Right ventricle myocardium superior (tissue), 1 donor: ENCODE data around the gene ARHGAP32. TPM values are rescaled to one million over a fixed set of nuclear protein-coding genes. Genes with fewer than 3 reads are reported as not detected.
"Not testable (repeated sequence)": the region's sequence is repeated elsewhere in the genome, so short reads cannot be mapped to it uniquely, and the experiment has no call there.

Experiments used
- ATAC-seq: fragments of 200-7000 bp; cut with Tn5 transposase; one replicate; pipeline ENCODE4 v1.9.1; 2020; ENCODE audit warnings: mild to moderate bottlenecking; ENCODE audit not compliant: poor library complexity
- DNase-seq: peaks from one replicate; pipeline ENCODE4 v3.0.0-alpha.2; 2020
- intact Hi-C: fragments of 100-400 bp; cut with DNase I; formaldehyde crosslinking; loops from one replicate; pipeline ENCODE4 v1.11.2; 2022
- total RNA-seq: library from RNA; stranded (reverse); fragmentation: NEBNext Ultra II Directional; extraction: Animal tissue kit (Norgen Biotek cat#: 25700); gene quantifications from one replicate; pipeline ENCODE4 v1.2.1, GENCODE V29; 2021
- donor health status: DM: no; HTN: yes; CAD: no; lungs with severe emphysema.

ARHGAP32 gene
- total RNA-seq, 1 donor from 2014 or later: 5.7 TPM

DNA sequence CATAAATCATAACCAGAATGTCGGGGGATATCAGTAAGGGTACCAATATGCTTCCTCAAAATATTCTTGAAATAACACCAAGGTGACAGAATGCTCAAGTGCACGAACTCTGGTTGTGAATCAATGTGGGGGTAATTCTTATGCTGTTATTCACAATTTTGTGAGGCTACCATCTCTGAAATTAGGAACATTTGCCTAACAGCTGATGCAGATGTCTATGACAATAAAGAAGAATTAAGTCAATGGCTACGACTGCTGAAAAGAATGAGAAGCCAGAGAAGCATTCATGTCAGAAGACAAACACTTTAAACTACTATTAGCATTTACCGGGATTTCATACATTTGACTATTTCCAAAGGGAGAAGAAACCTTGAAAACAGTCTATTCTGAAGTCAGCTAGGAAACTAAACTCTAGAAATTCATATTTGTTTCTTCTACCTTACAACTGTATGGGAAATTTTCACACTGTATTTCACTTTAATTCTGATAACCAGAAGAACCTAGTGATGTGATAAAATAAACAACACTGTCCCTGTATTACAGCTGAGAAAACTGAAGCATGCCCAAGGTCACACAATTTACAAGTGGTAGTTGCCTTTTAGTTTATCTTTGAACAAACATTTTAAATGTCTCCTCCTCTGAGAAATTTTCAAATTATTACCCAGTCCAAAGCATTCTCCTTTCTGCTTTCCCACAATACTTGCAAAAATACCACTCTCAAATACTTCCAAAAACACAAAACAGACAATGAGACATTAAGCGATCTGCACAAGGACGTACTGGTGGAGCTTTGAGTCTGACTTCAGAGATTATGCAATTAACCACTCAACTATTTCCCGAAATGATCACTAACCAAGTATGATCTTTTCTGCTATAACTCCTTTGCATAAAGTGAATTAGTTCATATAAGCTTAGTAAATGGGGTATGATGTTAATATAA, 18.0 kb upstream of the ARHGAP32 start:
- intact Hi-C loops: no loop called here
- no peak for DNase-seq
- ATAC-seq: no peak

DNA sequence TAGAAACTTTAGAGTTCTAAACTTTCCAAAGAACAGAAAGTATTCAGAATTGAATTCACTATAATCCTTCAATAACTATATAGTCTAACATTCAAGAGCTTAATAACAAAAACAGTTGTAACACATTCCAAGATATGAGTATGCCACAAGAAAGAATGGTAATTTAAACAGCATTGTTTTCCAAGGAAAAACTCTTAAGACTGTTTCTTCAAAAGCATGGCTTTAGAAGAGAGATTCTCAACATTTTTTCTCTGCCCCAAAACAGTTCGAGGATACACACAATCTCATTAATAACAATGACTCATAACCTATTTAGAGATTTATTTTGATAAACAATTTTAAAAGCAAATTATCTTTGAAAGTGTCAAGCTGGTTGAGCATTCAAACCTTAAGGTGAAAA, 16.7 kb upstream of the ARHGAP32 start:
- DNase-seq: no peak
- ATAC-seq: no peak
- intact Hi-C loops: no loop called here

DNA sequence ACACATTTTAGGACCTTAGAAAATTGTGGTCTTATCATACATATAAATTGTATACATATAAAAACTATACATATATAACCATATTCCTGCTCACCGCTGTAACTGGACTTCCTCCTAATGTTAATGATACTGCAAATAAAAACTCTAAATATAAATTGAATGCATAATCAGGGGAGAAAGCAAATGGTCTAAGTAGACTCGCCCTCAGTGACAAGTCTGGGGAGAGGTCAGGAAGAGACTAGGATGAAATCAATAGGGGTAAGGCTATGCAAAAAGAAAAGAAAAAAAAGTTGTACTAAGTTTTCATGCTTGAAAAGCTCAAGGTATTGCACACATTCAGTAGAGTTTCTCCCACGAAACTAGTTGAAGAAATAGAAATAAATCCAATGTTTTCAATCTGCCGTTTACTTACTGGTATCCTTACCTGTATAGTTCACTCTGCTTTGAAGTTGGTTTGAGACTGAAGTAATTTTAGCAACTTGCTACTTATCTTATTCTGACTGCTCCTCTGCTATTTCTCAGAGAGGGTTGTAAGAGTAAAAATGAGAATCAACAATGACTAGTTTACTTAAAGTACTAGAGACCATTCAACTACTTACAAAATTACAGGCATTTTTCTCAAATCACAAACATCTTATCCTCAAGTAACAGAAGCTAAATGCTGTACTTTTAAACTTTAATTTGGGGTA, 12.2 kb upstream of the ARHGAP32 start:
- intact Hi-C loops: no loop called here
- ATAC-seq (no peak), DNase-seq (no peak)

DNA sequence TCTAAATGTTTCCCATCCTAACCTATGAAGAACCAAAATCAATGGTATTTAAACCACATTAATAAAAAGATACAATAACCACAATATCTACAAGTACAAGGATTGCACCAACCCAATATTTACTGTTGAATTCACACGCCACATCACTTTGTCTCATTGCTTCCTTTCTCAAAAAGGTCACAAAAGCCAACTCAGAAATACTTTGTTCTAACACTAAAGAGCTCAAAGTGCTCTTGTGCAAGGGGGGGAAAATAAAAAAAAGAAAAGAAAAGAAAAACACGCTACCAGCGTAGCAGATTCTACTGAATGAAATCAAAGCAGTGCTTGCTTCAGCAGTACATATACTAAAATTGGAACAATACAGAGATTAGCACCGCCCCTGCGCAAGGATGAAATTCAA, 10.5 kb upstream of the ARHGAP32 start:
- ATAC-seq (no peak), DNase-seq (no peak)
- intact Hi-C loops: no loop called here

DNA sequence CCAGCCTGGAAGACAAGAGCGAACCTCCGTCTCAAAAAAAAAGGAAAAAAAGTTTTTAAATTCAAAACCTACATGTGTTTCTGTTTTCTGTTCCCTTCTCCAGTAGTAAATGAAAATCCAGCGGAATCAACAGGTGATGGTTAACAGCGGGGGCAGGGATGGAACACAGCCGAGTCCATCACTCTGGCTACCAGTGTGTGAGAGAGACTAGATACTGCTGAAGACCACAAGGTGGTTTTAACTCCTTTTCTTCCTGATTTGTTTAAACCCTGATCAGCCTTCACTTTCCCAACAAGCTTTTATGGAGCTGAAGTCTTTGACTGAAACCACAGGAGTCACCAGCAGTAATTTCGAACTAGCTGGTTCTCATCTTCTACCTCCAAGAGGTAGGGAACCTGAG, 3.6 kb upstream of the ARHGAP32 start:
- ATAC-seq (no peak), DNase-seq (no peak)
- intact Hi-C loops: no loop called here

DNA sequence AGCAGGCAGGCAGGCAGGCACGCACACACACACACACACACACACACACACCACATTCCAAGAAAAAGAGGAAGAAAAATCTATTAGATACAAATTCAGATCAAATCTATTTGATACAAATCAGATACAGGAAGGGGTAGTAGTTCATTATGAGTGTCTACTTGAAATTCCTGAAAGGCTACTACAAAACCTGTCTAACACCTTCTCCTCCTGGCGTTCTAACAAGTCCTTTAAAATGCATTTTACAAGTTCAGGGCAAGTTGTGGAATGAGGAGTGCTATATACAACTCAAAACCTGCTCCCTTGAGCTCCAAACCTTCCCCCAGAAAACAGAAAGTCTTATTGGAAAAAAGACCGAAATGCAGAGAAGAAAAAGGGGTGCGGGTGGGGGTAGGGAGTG, 476 bp downstream of the ARHGAP32 start:
- intact Hi-C loops: no loop called here

DNA sequence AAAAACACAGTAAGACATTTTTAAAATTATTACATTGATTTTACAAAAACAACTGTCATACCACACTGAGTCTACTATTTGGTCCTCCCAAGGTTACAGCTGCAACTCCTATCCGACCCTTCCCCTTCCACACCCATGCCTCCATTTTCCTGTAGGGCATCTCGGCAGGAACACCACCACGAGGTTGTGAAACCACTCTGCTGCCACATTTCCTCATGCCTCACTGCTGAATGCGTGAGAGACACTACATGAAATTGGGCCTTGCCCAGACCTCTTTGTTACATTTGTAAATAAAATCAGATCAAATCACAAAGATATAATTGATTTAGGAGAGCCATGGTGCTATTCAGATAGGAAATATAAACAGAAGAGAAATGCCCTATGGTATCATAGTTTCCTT, 2.0 kb downstream of the ARHGAP32 start:
- ATAC-seq (no peak), DNase-seq (no peak)
- intact Hi-C loops: no loop called here

More for the DNA sequence above, 476 bp downstream of the ARHGAP32 start:
- DNase-seq (no peak), ATAC-seq (no peak)

DNA sequence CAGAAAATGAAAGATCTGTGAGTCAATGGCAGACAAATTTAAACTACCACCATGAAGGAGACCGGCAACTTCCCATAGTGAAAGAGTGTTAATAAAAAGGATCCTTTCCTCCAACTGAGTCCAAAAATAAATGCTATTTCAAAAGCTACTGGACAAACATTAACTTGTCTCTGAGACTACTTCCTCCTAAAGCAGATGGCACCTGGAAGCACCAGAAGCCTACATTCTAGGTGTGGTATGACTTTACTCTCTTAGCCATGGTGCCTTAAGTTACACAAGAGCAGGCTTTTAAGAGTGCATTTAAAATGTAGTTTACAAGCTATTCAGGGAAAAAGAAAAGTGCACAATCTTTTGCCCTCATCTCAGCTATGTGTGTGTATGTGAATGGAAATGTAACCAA, 2.5 kb downstream of the ARHGAP32 start:
- ATAC-seq: no peak
- no peak for DNase-seq
- intact Hi-C loops: no loop called here

DNA sequence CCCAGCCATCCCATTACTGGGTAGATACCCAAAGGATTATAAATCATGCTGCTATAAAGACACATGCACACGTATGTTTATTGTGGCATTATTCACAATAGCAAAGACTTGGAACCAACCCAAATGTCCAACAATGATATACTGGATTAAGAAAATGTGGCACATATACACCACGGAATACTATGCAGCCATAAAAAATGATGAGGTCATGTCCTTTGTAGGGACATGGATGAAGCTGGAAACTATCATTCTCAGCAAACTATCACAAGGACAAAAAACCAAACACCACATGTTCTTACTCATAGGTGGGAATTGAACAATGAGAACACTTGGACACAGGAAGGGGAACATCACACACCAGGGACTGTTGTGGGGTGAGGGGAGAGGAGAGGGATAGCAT, 7.0 kb downstream of the ARHGAP32 start:
- intact Hi-C loops, ATAC-seq, DNase-seq: not testable (repeated sequence)

DNA sequence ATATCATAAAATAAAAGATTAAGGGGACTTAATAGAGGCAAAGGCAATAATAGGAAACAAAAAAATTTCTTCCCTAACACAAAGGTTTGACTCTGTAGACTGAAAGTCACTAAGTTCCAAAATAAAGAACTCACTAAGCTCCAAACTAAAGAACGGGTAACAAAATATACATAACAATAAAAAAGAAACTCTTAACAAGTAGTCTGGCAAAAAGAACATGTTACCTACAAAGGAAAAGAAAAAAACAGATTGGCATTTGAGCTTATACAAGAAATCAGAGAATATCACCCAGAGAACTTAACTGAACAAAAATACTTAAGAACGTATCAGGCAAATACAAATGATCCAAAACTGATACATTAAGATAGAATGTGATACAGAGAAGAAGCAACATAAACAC, 7.5 kb downstream of the ARHGAP32 start:
- intact Hi-C loops: no loop called here
- no peak for ATAC-seq
- no peak for DNase-seq

DNA sequence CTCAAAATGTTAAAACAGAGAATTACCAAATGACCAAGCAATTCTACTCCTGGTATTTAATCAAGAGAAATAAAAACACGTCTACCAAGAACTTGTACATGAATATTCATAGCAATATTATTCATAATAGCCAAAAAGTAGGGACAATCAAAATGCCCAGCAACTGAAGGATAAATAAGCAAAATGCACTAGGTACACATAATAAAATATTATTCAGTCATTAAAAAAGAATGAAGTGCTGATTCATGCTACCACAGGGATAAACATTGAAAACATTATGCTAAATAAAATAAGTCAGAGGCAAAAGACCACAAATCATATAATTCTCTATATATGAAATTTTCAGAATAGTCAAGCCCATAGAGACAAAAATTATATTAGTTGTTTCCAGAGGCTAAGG, 24.8 kb downstream of the ARHGAP32 start:
- intact Hi-C loops: no loop called here
- DNase-seq (no peak), ATAC-seq (no peak)

DNA sequence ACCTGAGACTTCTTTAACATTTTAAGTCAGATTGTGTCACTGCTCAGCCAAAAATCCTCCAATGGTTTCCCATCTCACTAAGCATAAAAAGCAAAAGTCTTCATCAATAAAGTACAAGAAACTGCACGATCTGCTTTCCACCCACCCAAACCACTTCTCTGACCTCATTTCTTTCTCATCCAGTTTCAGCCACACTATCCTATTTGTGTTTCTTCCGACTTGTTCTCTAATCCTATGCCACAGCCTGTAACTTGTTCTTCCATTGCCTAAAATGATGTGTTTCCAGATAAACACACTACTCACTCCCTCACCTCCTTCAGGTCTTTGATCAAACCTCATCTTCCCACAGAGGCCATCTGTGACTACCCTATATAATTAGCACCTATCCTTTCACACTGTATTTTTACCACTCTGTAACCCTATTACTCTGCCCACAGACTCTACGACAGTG, 28.4 kb downstream of the ARHGAP32 start:
- ATAC-seq: no peak
- intact Hi-C loops: no loop called here
- DNase-seq: no peak

DNA sequence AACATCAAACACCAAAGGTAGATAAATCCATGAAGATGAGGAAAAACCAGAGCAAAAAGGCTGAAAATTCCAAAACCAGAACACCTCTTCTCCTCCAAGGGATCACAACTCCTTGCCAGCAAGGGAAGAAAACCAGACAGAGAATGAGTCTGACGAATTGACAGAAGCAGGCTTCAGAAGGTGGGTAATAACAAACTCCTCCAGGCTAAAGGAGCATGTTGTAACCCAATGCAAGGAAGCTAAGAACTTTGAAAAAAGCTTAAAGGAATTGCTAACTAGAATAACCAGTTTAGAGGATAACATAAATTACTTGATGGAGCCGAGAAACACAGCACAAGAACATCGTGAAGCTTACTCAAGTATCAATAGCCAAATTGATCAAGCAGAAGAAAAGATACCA, 35.0 kb downstream of the ARHGAP32 start:
- ATAC-seq, DNase-seq, intact Hi-C loops: not testable (repeated sequence)

DNA sequence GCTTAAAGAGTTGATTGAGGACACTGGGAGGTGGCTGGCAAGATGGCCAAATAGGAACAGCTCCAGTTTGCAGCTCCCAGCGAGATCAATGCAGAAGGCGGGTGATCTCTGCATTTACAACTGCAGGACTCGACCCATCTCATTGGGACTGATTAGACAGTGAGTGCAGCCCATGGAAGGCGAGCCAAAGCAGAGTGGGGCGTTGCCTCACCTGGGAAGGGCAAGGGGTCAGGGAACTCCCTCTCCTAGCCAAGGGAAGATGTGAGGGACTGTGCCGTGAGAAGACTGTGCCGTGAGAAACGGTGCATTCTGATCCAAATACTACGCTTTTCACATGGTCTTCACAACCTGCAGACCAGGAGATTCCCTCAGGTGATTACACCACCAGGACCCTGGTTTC, 36.4 kb downstream of the ARHGAP32 start:
- no peak for DNase-seq
- intact Hi-C loops: no loop called here
- ATAC-seq: no peak

DNA sequence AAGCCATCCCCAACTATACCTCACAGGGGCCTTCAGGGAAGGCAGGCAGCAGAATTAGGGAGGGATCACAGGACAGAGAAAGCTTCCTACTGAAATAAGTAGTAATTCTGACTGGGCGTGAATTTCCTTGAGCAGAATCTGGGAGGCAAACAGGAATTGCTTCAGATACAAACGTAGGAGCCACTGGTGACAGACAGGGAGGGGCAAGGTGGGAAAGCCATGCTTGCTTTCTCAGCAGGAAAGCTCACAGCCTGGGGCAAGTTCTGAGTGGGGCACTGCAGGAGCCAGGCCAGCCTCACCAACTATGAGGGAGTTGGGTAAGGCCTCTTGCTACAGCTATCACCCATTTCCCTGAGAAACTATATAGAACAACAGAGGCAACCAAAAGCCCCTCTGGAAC, 43.6 kb downstream of the ARHGAP32 start:
- DNase-seq: no peak
- no peak for ATAC-seq
- intact Hi-C loops: no loop called here

DNA sequence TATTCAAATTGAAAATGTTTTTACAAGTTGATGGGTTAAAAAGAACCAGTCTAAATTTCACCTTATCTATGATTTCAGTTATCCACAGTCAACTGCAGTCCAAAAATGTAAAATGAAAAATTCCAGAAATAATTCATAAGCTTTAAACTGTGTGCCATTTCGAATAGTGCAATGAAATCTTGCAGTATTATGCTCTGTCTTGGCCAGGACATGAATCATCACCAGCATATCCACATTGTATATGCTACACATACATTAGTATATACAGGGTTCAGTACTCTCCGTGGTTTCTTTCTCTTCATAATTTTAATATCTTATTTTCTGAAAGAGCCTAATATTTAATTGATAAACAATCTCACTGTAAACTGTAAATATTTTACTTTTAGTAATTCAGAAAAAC, 45.9 kb downstream of the ARHGAP32 start:
- no peak for ATAC-seq
- intact Hi-C loops: no loop called here
- DNase-seq: no peak

DNA sequence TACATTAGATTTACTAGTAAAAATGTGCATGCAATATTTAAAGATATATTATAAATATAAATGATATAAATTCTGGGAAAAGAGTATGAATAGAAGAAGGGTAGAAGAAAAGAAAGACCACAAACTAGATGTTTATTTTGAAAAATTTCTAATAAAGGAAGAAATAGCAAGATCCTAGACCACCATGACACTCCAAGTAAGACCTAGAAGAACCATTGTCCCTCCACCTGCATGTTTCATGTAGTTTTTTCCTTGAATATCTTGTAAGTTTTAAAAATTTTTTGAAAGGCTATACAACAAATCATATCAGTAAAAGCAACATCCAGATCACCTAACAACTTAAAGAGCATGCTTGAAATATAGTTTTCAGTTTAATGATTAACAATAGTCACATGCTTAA, 46.8 kb downstream of the ARHGAP32 start:
- intact Hi-C loops: no loop called here
- no peak for DNase-seq
- no peak for ATAC-seq

DNA sequence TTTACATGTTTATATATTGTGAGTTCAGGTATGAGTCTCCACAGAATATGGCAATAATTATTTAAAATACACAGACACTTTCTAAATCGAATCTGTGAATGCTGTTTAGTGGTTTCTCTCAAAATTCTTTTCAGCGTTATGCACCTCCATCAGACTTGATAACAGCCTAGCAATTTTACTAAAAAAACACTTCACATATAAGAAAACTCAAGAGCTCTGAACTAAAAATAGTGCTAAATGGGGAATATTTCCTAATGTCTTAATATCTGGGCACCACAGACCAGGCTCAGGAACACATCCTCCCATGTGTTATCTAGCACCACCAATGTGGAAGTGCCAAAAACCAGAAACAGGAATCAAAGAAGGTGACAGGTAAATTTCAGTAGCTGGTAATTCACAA, 47.9 kb downstream of the ARHGAP32 start:
- no peak for DNase-seq
- intact Hi-C loops: no loop called here
- no peak for ATAC-seq

DNA sequence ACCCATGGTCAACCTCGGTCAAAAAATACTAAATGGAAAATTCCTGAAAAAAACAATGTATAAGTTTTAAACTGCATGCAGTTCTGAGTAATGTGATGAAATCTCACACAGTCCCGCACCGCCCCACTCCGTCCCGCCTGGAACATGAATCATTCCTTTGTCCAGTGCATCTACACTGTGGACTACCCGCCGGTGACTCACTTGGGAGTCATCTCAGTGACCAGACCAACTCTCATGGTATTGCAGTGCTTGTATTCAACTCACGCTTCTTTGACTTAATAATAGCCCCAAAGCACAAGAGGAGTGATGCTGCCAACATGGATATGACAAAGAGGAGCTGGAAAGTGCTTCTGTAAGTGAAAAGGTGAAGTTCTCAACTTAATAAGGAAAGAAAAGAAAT, 48.8 kb downstream of the ARHGAP32 start:
- DNase-seq: peak; percentile 81
- ATAC-seq: peak; percentile 93
- intact Hi-C loops: no loop called here
